Nucleus accumbens (tissue), 56 donors: ENCODE results near the gene THSD4.
"Not testable (repeated sequence)": the region's sequence is repeated elsewhere in the genome, so short reads cannot be mapped to it uniquely, and the experiment has no call there.

Source experiments
- DNase-seq, 56 donors: peaks; one replicate each; lab custom pipeline; 2025; lab: John Stamatoyannopoulos, UW

Gene THSD4

GRCh38 chr15:71312194-71312708 lies 197.0 kb downstream of the THSD4 start:
- no peak for DNase-seq

GRCh38 chr15:71312731-71313460 lies 197.6 kb downstream of the THSD4 start:
- DNase-seq, result no peak

- DNase-seq, result no peak
These were observed 198.5 kb downstream of the THSD4 start for GRCh38 chr15:71313806-71314205.

GRCh38 chr15:71314956-71315537 lies 199.8 kb downstream of the THSD4 start:
- no peak for DNase-seq

GRCh38 chr15:71316911-71317310 lies 201.6 kb downstream of the THSD4 start:
- DNase-seq, result no peak

GRCh38 chr15:71319424-71319823 lies 204.2 kb downstream of the THSD4 start:
- DNase-seq, result not testable (repeated sequence)

GRCh38 chr15:71319935-71320334 lies 204.7 kb downstream of the THSD4 start:
- DNase-seq, result no peak

GRCh38 chr15:71323082-71323481 lies 207.8 kb downstream of the THSD4 start:
- no peak for DNase-seq

- no peak for DNase-seq
These were observed 208.3 kb downstream of the THSD4 start for GRCh38 chr15:71323584-71323983.

GRCh38 chr15:71325481-71325880 lies 210.2 kb downstream of the THSD4 start:
- DNase-seq, result no peak

GRCh38 chr15:71328453-71328852 lies 213.2 kb downstream of the THSD4 start:
- DNase-seq, result no peak

GRCh38 chr15:71329041-71329440 lies 213.8 kb downstream of the THSD4 start:
- no peak for DNase-seq

- DNase-seq, result no peak
These were observed 214.4 kb downstream of the THSD4 start for GRCh38 chr15:71329497-71330260.

- no peak for DNase-seq
These were observed 215.4 kb downstream of the THSD4 start for GRCh38 chr15:71330638-71331162.

GRCh38 chr15:71331173-71331572 lies 215.9 kb downstream of the THSD4 start:
- DNase-seq, result no peak

- DNase-seq, result no peak
These were observed 217.2 kb downstream of the THSD4 start for GRCh38 chr15:71332431-71333004.

GRCh38 chr15:71333136-71333700 lies 217.9 kb downstream of the THSD4 start:
- DNase-seq, result no peak

- no peak for DNase-seq
These were observed 218.6 kb downstream of the THSD4 start for GRCh38 chr15:71333839-71334238.

- no peak for DNase-seq
These were observed 219.2 kb downstream of the THSD4 start for GRCh38 chr15:71334434-71334833.

- DNase-seq, result no peak
These were observed 219.6 kb downstream of the THSD4 start for GRCh38 chr15:71334873-71335272.
